Stromal cell of bone marrow (primary cell): ENCODE measurements around the gene MAT2A.

Experiments
- DNase-seq: peaks from one replicate; pipeline ENCODE4 v3.0.0-alpha.2; 2012; ENCODE audit warnings: low read depth

The MAT2A gene

DNA sequence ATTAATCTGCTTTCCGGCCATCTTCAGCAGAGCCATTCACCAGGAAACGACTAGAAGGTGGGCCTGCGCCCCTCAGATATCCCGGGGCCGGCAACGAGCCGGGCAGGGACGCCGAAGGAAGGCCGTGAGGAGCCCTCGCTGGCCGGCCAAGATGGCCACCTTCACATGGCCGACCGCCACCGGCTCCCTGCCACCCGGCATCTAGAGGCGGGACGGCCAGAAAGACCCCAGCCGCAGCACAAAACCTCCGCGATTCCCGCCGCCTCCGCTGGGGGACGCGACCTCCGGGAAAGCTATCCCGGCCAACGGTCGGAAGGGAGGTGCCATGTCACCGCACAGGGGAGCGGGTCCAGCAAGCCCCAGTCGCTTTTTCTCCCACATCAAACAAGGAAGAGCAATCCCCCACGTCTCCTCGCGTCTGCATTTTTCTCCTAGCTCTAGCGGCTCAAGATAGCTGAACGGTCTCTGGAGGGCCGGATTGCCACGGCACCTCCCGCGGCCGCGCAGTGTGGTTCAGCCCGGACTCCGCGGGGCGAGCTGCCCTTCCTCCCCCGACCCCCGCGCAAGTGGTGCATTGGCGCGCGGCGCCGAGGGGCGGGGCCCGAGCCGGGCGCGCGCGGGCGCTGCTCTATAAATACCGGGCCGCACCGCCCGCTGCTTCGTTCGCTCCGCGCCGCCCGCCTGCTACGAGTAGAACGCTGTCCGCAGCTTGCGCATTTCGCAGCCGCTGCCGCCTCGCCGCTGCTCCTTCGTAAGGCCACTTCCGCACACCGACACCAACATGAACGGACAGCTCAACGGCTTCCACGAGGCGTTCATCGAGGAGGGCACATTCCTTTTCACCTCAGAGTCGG lies at the start of gene MAT2A:
MAT2A (plus strand) TSS at position 662 of the 854 bp plus-strand sequence; CDS start at position 782, 120 bp downstream.
- peak; percentile 76 for DNase-seq

DNA sequence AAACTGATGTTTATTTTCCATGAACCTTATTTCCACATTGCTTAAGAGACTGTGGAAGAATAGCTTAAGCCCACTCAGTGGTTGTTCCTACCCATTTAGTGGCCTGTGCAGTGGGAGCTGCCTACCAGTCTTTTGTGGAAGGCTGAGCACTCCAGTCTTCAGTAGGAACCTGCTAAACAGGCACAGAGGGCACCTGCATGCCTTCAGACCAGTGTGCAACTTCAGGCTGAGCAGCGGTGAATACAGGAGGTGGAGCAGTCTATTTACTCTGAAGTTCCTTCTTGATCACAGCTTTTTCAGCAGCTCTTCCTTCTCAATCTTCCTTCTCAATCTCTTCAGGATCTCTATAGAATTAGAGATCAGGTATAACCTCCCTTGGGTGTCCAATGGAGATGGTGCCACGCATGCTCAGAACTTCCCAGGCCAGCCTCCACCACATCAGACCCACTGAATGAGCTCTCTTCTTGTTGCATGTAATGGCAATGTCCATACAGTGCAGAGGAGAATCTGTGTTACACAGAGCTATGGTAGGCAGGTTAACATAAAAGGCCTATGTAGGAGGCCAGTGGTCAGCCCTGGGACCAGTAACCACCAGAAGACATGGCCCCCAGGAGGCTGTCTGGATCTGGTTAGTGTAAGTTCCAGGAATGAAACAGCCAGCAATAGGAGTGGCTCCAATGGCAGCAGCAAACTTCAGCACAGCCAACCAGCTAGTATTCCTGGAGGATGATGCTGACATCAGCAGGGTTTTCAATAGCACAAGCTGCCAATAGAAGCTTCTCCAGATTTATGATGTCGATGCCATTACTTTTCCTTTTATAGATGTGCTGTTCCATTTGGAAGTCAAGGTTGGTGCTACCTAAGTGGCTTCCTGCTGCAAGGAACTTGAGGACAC lies 47.9 kb upstream of the MAT2A start:
- no peak for DNase-seq

- no peak for DNase-seq
These were observed 42.5 kb upstream of the MAT2A start for GRCh38 chr2:85496436-85496835.

- no peak for DNase-seq
These were observed 40.9 kb upstream of the MAT2A start for GRCh38 chr2:85497944-85498630.

DNA sequence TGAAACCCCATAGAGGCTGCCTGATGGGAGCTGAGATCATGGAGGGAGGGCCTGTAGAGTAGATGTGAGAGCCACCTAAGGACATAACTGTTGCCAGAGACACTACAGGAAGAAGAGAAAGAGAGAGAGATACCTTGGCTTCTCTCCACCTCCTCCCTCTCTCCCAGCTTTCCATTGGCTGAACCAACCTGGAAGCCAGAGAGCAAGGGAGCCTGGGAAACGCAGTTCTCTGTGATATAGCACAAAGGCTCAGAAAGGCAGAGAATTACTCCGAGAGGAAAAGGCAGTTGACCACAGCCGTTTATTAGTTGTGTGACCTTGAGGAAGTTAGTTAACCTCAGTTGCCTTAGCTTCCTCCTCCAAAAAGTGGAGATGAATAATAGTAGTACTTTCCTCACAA lies 37.7 kb upstream of the MAT2A start:
- no peak for DNase-seq

GRCh38 chr2:85502720-85503119 lies 36.2 kb upstream of the MAT2A start:
- DNase-seq = no peak

GRCh38 chr2:85503168-85503850 lies 35.7 kb upstream of the MAT2A start:
- DNase-seq = no peak

DNA sequence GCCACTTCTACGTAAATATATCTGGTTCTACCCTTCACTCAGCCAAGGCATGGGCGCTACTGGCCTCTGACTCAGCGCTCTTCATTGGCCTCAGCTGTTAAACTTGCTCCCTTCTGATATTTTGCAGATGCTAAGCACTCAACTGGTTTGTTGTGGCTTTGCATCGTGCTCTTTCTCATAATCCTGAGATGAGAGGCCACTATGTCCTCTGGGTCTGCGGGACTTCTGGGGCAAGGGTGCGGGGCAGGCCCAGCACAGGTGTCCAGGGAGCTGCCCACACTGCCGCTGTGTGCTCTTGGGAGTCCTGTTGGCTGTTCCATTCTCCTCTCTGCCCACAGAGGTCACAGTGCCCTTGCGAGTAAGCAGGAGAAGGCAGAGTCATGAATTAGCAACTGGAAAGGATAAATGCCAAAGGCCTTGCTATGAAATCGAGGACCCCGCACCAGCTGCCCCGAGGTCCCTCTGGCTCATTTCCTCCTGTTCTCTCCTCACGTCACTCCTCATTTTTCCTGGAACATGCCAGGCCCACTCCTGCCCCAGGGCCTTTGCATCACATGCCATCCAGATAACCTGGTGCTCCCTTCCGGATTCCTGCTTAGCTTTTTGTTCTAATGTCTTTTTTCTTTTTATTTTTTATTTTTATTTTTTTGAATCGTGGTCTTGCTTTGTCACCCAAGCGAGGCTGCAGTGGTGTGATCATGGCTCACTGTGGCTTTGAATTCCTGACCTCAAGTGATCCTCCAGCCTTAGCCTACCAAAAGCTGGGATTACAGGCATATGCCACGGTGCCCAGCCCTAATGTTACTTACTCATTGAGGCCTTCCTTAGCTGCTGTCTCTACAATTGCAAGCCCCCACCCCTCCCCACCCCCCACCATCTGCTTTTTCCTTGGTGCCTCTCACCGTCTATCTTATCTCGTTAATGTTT lies 34.9 kb upstream of the MAT2A start:
- DNase-seq = peak; percentile 67

DNA sequence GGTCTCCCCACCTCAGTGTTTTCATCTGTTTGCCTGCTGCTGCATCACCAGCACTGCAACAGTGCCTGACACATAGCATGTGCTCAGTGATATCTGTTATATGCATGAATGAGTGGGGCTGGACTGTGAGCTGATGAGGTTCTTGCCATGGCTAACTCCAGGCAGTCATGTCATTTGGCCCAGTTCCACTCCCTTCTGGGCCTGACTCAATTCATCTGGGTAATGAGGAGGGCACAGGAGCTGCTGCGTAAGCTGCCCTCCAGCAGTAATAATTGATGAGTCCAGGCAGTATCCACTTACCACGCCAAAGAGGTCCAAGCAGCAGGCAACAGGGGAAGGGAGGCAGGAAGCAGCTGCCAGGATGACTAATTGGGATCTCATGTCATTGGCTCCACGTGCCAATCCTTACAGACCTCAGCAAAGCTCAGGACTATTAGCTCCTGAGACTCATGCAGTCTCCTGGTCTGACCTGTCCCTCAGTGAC lies 34.1 kb upstream of the MAT2A start:
- DNase-seq = peak; percentile 99

DNA sequence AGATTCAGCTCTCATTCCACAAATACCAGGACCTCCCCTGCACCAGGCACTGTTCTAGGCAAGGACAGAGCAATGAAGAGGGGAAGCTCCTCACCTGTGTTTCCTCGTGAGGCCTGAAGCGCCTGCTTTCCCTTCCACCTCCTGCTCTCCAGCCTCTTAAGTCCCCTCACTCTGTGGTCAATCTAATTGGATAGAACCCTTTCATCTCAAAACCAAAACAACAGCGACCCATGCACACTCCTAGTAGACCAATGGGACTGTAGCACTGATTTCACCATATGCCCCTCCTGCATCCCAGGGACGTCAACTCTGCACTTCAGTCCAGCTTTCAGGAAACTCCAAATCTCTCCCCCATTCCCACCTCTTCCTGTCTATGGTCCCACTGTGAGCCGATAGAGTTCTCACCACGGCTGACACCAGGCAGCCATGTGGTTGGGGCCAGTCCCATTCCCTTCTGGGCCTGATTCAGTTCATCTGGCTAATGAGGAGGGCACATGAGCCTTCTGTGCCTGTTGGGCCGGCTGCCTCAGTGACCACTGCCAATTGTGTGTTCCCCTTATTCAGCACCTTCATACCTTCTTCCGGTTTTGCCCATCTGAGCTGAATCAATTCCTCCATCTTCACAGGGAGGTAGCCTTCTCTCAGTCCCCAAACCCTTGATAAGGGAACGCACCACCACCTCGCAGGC lies 33.3 kb upstream of the MAT2A start:
- no peak for DNase-seq

DNA sequence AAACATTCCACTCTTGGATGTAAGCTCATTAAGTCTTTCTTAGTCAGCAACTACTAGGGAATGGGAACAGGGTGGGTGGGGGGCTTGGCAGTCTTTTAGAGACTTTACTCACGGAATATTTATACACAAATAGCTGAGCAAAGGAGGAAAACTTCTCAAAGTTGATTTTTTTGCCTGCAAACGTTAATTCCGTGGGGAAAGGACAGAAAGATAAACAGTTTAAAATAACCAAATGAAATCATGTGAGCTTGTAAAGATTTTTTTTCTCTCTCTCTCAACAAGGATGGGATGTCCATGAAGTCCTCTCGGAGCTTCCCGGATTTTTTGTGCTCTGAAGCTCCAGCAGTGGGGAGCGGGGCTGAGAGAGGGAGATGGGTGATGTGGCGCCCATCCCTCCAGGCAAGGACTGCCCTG lies 32.2 kb upstream of the MAT2A start:
- peak; percentile 90 for DNase-seq

GRCh38 chr2:85511008-85511811 lies 27.8 kb upstream of the MAT2A start:
- DNase-seq = peak; percentile 36

DNA sequence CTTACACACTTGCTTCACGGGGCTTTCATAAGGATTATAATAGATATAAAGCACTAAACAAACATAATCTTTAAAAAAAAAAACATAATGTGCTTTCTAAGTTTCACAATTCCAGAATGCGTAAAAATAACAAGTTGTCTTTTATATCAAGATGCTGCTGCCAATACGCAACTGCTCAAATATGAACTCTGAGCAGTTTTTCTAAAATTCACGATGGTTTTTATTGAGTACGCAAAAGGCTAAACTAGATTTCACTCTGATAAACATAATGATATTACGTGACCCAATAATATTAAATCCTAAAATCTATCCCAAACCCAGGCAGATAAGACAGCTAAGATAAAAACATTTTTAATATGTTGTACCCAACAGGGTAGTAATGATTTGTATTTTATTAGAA lies 24.6 kb upstream of the MAT2A start:
- no peak for DNase-seq

GRCh38 chr2:85516653-85517389 lies 22.1 kb upstream of the MAT2A start:
- DNase-seq = no peak

GRCh38 chr2:85522090-85522647 lies 16.8 kb upstream of the MAT2A start:
- no peak for DNase-seq

- no peak for DNase-seq
These were observed 15.7 kb upstream of the MAT2A start for GRCh38 chr2:85523062-85523902.

- no peak for DNase-seq
These were observed 15.0 kb upstream of the MAT2A start for GRCh38 chr2:85523903-85524335.
